Fibroblast of the aortic adventitia (primary cell): ENCODE results near the gene NECAB2. TPM values are rescaled to one million over a fixed set of nuclear protein-coding genes. Genes with fewer than 3 reads are reported as not detected.

ENCODE experiments used
- DNase-seq: peaks from one replicate; pipeline ENCODE4 v3.0.0-alpha.2; 2010; ENCODE audit warnings: low read depth
- H3K4me3 ChIP-seq: 2 replicates; pipeline ENCODE4 v1.5.1; 2011; ENCODE audit warnings: low read depth, mild to moderate bottlenecking, control low read depth, low read length, moderate library complexity
- CTCF ChIP-seq: IDR thresholded peaks from 2 replicates; pipeline ENCODE4 v1.5.1; 2011; ENCODE audit warnings: mild to moderate bottlenecking, low read length, control low read depth, inconsistent platforms; ENCODE audit not compliant: insufficient read depth
- total RNA-seq: library from RNA; depleted of rRNA; stranded (reverse); fragments of >200 nt; gene quantifications from 2 replicates; pipeline ENCODE4 v1.2.3, GENCODE V29; 2012; ENCODE audit warnings: low replicate concordance

The NECAB2 gene
- total RNA-seq, 1 donor: 0.18 TPM

- TF ChIP-seq CTCF: no peak
- no peak overlapping the region for H3K4me3 ChIP-seq
- DNase-seq: no peak
These were observed 9.8 kb upstream of the NECAB2 start for GRCh38 chr16:83958137-83958845.

GRCh38 chr16:83958846-83959565 is 9.0 kb upstream of the NECAB2 start:
- no peak for DNase-seq
- TF ChIP-seq CTCF: no peak

GRCh38 chr16:83959656-83960434 is 8.2 kb upstream of the NECAB2 start:
- TF ChIP-seq CTCF: no peak
- H3K4me3 ChIP-seq: no peak overlapping the region
- no peak for DNase-seq

More at GRCh38 chr16:83958846-83959565, 9.0 kb upstream of the NECAB2 start:
- no peak overlapping the region for H3K4me3 ChIP-seq

GRCh38 chr16:83960521-83961249 is 7.4 kb upstream of the NECAB2 start:
- DNase-seq: no peak
- no peak for TF ChIP-seq CTCF

GRCh38 chr16:83961591-83961990 is 6.5 kb upstream of the NECAB2 start:
- H3K4me3 ChIP-seq: no peak overlapping the region
- TF ChIP-seq CTCF: no peak
- no peak for DNase-seq

More at GRCh38 chr16:83960521-83961249, 7.4 kb upstream of the NECAB2 start:
- no peak overlapping the region for H3K4me3 ChIP-seq
